Glomerular visceral epithelial cell (primary cell): ENCODE results near the gene FCSK.

Experiments
- DNase-seq: peaks from one replicate; pipeline ENCODE4 v3.0.0-alpha.2; 2016; ENCODE audit errors: extremely low spot score

Gene FCSK

GRCh38 chr16:70476272-70477020 is 22.1 kb downstream of the FCSK start:
- peak; percentile 81 for DNase-seq

GRCh38 chr16:70478169-70478568 is 23.8 kb downstream of the FCSK start:
- DNase-seq = no peak

DNA sequence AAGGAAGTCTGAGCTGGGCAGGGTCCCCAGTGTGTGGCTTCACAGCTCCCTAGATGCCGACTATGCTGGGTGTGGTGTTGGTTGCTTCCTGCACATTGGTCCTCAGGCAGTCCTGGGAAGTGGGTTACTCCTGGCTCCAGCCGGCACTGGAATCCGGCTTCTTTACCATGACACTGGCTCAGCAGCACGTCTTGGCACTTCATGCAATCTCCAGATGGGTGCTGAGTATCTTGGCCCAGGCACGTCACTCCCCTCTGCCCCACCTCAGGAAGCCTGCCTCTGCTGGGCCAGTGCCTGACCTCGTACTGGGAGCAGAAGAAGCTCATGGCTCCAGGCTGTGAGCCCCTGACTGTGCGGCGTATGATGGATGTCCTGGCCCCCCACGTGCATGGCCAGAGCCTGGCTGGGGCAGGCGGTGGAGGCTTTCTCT is 24.5 kb downstream of the FCSK start:
- DNase-seq = no peak

DNA sequence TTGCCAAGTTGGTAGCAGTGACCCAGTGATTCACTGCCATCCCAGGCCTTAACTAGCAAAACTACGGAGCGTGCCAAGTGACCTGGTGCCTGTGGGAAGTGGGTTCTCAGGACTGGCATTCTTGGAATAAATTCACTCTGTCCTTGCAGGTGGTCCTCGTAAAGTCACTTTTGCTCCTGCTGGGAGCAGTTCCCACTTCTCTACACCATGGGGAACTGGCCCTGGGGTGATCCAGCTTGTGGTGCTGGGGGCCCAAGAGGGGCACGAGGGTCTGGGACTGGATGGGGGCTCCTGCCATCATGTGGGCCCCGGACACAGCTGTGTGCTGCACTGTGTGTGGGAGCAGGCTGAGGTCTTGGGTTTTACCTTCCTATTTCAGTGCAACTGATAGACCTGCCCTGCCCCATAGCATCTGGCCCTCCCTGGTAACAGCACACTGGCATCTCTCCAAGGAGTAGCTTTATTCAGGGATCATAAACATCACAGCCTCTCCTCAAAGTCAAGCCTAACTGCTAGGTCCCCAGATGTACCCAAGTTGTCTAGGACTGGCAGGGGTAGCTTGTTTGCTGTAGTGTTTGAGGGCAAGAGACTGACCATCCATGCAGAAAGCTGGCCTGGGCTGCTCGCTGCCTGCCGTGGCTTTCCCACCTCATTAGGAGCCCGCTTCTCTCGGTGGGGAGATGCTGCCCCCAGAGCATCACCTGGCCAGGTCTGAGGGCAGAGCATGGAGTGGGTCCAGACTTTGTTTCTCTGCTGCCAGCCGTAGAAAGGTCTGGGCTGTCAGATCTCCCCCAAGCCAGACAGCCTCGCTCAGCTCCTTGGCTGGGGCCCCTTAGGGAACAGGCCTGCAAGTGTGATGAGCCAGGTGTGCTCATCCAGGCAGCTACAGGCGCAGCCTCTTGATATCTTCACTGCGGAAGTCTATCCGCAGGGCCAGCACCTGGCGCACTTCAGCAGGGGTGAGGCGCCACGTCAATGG is 26.0 kb downstream of the FCSK start:
- no peak for DNase-seq

GRCh38 chr16:70481929-70482536 is 27.6 kb downstream of the FCSK start:
- no peak for DNase-seq

- no peak for DNase-seq
Observed at GRCh38 chr16:70482624-70483023, 28.2 kb downstream of the FCSK start.

- no peak for DNase-seq
Observed at GRCh38 chr16:70483426-70483825, 29.0 kb downstream of the FCSK start.

GRCh38 chr16:70484867-70485266 is 30.5 kb downstream of the FCSK start:
- no peak for DNase-seq

- DNase-seq = no peak
Observed at GRCh38 chr16:70490261-70490660, 35.9 kb downstream of the FCSK start.

GRCh38 chr16:70493802-70494201 is 39.4 kb downstream of the FCSK start:
- no peak for DNase-seq

DNA sequence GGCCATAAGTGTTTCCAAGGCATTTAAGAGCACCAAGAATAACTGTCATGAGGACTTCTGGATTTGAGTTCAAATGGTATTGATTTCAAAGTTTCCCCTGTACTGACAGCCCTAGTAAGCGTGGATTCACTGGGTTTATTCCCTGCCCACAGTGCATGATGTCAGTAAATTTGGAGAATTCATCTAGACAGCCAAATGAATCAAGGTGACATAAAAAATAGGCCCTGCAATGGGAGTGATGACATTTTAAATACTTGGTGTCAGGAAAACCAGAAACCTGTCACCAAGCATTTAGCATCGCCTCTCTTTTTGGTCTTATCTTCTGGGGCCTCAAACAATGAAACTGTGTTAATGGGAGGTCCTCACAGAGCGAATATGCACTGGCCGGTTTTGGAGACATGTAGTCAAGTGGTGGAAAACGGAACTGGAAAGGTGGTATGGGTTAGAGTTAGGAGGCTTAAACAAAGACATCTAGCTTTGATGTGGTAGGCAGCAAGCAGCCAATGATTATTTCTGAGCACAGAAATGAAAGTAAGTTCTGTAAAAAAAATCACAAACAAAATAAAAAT is 39.9 kb downstream of the FCSK start:
- DNase-seq = no peak

DNA sequence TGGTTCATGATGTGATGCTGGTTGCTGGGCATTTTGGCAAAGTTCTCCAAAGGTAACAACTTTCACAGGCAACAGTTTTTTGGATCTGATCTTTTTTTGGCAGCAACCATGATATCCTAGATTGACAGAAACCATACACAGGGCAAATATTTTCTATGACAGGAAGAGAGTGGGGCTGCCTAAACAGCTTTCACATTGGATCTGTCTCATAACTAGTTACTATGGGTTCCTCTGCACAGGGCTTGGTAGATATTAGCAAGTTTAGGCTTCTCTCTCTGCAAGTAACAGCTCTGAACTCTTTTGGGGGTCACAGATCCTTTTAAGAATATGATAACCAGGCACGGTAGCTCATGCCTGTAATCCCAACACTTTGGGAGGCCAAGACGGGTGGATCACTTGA is 40.4 kb downstream of the FCSK start:
- DNase-seq = no peak

DNA sequence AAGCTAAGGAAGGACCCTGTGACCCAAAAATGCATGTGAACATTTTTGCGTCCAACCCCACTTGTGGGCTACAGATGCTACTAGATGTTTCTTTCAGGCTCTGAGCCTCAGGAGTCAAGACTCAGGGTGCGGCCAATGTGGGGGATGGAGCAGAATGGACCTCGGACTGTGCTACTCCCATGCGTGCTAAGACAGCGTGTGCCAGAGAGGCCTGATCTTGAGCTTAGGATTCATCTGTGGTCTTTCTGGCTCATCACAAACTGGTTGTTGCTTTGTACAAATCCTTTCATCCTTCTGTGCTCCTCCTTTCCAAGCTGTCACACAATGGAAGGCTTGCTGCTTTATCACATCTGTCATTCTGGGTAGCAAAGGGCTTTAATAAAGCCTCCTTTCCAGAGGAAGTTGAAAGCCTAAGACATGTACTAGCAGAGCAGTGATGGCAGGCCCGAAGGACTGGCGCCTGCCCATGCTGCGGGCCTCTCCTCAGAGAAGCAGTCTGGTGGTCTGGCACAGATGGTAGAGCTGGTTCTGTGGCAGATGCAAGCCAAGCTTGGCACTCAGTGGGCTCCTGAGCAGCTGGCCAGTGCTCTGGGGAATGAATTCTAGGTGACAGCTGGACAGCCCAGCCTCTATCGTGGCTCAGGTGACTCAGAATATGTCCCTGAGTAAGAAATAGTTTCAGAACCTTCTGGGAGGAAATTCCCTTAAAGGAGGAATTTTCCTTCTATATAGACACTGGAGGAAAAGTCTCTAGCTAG is 41.2 kb downstream of the FCSK start:
- DNase-seq = no peak

DNA sequence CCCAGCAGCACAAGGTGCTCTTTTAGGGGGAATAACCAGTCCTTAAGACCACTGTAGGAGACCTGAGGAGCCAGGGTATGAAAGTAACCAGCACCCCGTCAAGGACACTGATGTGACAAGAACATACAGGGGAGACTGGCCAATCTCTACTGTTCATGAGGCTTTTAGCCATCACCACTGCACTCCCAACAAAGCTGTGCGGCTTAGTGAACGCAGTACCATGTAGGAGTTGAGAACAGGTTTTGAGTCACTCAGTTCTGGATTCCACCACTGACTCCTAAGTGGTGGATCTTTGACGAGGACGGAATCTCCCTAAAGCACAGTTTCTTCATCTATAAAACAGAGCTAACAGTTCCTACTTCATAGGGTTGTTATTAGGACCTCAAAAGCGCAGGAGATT is 42.1 kb downstream of the FCSK start:
- no peak for DNase-seq

GRCh38 chr16:70508752-70509151 is 54.4 kb downstream of the FCSK start:
- no peak for DNase-seq

DNA sequence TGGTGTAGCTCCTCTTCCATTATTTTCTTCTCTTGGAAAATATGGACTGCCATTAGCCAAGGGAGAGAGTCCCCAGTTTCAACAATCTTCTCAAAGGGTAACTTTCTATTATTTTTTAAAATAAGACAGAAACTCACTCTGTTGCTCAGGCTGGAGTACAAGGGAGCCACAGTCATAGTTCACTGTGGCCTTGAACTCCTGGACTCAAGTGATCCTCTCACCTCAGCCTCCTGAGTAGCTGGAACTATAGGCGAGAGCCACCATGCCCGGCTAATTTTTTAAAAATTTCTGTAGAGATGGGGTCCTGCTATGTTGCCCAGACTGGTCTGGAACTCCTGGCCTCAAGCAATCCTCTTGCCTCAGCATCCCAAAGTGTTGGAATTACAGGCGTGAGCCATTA is 55.8 kb downstream of the FCSK start:
- no peak for DNase-seq

GRCh38 chr16:70511833-70512232 is 57.4 kb downstream of the FCSK start:
- no peak for DNase-seq

DNA sequence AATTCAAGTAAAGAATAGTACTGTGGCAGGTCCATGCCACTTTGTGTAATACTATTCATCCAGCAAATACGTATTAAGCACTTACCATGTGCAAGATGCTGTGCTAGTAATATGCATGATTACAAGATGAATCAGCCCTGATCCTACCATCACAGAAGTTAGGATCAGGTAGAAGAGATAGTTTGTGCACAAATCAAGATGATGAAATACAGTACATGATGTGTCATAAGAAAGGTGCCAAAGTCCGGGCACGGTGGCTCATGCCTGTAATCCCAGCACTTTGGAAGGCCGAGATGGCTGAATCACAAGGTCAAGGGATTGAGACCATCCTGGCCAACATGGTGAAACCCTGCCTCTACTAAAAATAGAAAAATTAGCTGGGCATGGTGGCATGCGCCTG is 58.1 kb downstream of the FCSK start:
- DNase-seq = peak; percentile 46

DNA sequence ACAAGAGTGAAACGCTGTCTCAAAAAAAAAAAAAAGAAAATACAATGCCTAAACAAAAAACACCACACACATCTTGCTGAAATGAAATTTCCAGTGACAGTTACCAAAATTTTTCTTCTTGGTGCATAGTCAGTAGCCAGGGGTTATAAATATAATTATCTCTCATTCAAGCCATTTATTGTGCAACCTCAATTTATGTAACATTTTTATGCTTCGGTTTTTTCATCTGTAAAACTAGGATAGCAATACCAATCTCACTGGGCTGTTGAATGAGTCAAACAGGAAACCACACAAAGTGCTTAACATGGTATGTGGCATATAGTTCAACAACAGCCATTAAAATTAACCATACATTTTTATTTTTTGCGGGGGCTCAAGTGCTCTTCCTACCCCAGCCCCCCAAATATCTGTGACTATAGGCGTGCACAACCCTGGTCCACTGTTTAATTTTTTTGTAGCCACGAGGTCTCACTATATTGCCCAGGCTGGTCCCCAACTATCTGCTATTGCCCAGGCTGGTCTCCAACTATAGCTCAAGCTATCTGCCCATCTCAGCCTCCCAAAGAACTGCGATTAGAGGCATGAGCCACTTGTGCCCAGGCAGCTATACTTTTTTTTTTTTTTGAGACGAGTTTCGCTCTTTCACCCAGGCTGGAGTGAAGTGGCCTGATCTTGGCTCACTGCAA is 66.4 kb downstream of the FCSK start:
- DNase-seq = peak; percentile 27

- DNase-seq = no peak
Observed at GRCh38 chr16:70522216-70523075, 68.1 kb downstream of the FCSK start.
